ENCODE measurements around the gene HYCC1. TPM values are rescaled to one million over a fixed set of nuclear protein-coding genes. Genes with fewer than 3 reads are reported as not detected.
"Not testable (repeated sequence)": the region's sequence is repeated elsewhere in the genome, so short reads cannot be mapped to it uniquely, and the experiment has no call there.

The HYCC1 gene
- total RNA-seq, 1 experiment from 2014 or later, result 28.2 TPM

GRCh38 chr7:22979861-22980260 lies 34.1 kb downstream of the HYCC1 start:
- H3K4me3 ChIP-seq, result no peak overlapping the region
- BruUV-seq (replicated peaks), result no TSS peak
- CTCF ChIA-PET, result no interaction called here

GRCh38 chr7:22979251-22979650 lies 34.7 kb downstream of the HYCC1 start:
- Histone ChIP-seq H3K4me1 (replicated peaks; ENCODE audit: insufficient read depth) (peaks cover 11% of the 10 kb centered on the region), H3K4me2 (no peak overlapping the region), H3K9me3 (ENCODE audit: insufficient read depth, low read depth) (no peaks in the 10 kb centered on the region), H3K27ac (no peak overlapping the region), H3K36me3 (ENCODE audit: low read depth) (no peaks in the 10 kb centered on the region), H3K27me3 (ENCODE audit: insufficient read depth, low read depth) (no peaks in the 10 kb centered on the region), H3F3A (ENCODE audit: insufficient read depth, low read depth) (0 out of 2 replicates have a peak, but pooled peaks cover 5% of the 10 kb centered on the region), H2AFZ (no peak overlapping the region), H4K20me1 (ENCODE audit: insufficient read depth) (no peaks in the 10 kb centered on the region), H3K4me3 (no peak overlapping the region), H3K79me2 (ENCODE audit: low read depth) (no peaks in the 10 kb centered on the region), H3K9me2 (ENCODE audit: insufficient read depth) (0 out of 2 replicates have a peak, but pooled peaks cover 5% of the 10 kb centered on the region)
- ChIA-PET POLR2A (ENCODE audit: unreplicated experiment) (no interaction called here), CTCF (no interaction called here)
- intact Hi-C loops (cut with micrococcal nuclease; ENCODE audit: unreplicated experiment), result no loop called here
- TF ChIP-seq CTCF (conservative IDR thresholded peaks at IDR 0.05) (no peak), EZH2 (IDR thresholded peaks at IDR 0.05; ENCODE audit: low read depth) (no peak)
- no peak for DNase-seq
- no TSS peak for BruUV-seq (replicated peaks)

More at GRCh38 chr7:22979861-22980260, 34.1 kb downstream of the HYCC1 start:
- intact Hi-C loops (cut with micrococcal nuclease; ENCODE audit: unreplicated experiment), result no loop called here
- H3K36me3 ChIP-seq (ENCODE audit: low read depth), result no peaks in the 10 kb centered on the region
- POLR2A ChIA-PET (ENCODE audit: unreplicated experiment), result no interaction called here
- no peak for TF ChIP-seq EZH2 (IDR thresholded peaks at IDR 0.05; ENCODE audit: low read depth)
- no peak for TF ChIP-seq CTCF (conservative IDR thresholded peaks at IDR 0.05)
- no peak overlapping the region for H2AFZ ChIP-seq
- H3K9me3 ChIP-seq (ENCODE audit: insufficient read depth, low read depth), result no peaks in the 10 kb centered on the region
- no peaks in the 10 kb centered on the region for H3K79me2 ChIP-seq (ENCODE audit: low read depth)
- no peak overlapping the region for H3K4me2 ChIP-seq
- no peak overlapping the region for H3K27ac ChIP-seq
- H3K27me3 ChIP-seq (ENCODE audit: insufficient read depth, low read depth), result no peaks in the 10 kb centered on the region
- DNase-seq, result no peak
- no peaks in the 10 kb centered on the region for H4K20me1 ChIP-seq (ENCODE audit: insufficient read depth)
- peaks cover 11% of the 10 kb centered on the region for H3K4me1 ChIP-seq (replicated peaks; ENCODE audit: insufficient read depth)
- 0 out of 2 replicates have a peak, but pooled peaks cover 5% of the 10 kb centered on the region for H3K9me2 ChIP-seq (ENCODE audit: insufficient read depth)
- H3F3A ChIP-seq (ENCODE audit: insufficient read depth, low read depth), result 0 out of 2 replicates have a peak, but pooled peaks cover 5% of the 10 kb centered on the region

GRCh38 chr7:22974636-22975035 lies 39.3 kb downstream of the HYCC1 start:
- intact Hi-C loops (cut with micrococcal nuclease; ENCODE audit: unreplicated experiment); H2AFZ ChIP-seq; H3K27me3 ChIP-seq (ENCODE audit: insufficient read depth, low read depth); H3K9me2 ChIP-seq (ENCODE audit: insufficient read depth); H3K9me3 ChIP-seq (ENCODE audit: insufficient read depth, low read depth); H3K4me2 ChIP-seq; BruUV-seq (replicated peaks); H4K20me1 ChIP-seq (ENCODE audit: insufficient read depth); H3K4me3 ChIP-seq; H3K36me3 ChIP-seq (ENCODE audit: low read depth); H3K79me2 ChIP-seq (ENCODE audit: low read depth); DNase-seq; H3K4me1 ChIP-seq (replicated peaks; ENCODE audit: insufficient read depth); H3F3A ChIP-seq (ENCODE audit: insufficient read depth, low read depth); CTCF ChIA-PET; H3K27ac ChIP-seq; POLR2A ChIA-PET (ENCODE audit: unreplicated experiment): not testable (repeated sequence)

GRCh38 chr7:22972207-22972606 lies 41.7 kb downstream of the HYCC1 start:
- intact Hi-C loops (cut with micrococcal nuclease; ENCODE audit: unreplicated experiment), result no loop called here

More at GRCh38 chr7:22972207-22972606, 41.7 kb downstream of the HYCC1 start:
- BruUV-seq (replicated peaks), result no TSS peak
- POLR2A ChIA-PET (ENCODE audit: unreplicated experiment), result no interaction called here
- no peaks in the 10 kb centered on the region for H4K20me1 ChIP-seq (ENCODE audit: insufficient read depth)
- H2AFZ ChIP-seq, result no peak overlapping the region
- no peaks in the 10 kb centered on the region for H3K9me2 ChIP-seq (ENCODE audit: insufficient read depth)
- no peak overlapping the region for H3K4me3 ChIP-seq
- no peak for DNase-seq
- no peaks in the 10 kb centered on the region for H3K27me3 ChIP-seq (ENCODE audit: insufficient read depth, low read depth)
- H3F3A ChIP-seq (ENCODE audit: insufficient read depth, low read depth), result peaks cover 4% of the 10 kb centered on the region; the same call in 1 of the 2 replicates
- CTCF ChIA-PET, result interaction anchor here (0.6 kb wide), 1 partner anchor 10 kb away, joined by 3 read pairs; no protein-coding TSS in a partner anchor
- no peaks in the 10 kb centered on the region for H3K79me2 ChIP-seq (ENCODE audit: low read depth)
- H3K4me1 ChIP-seq (replicated peaks; ENCODE audit: insufficient read depth), result no peaks in the 10 kb centered on the region
- no peak overlapping the region for H3K27ac ChIP-seq
- H3K36me3 ChIP-seq (ENCODE audit: low read depth), result no peaks in the 10 kb centered on the region
- no peaks in the 10 kb centered on the region for H3K9me3 ChIP-seq (ENCODE audit: insufficient read depth, low read depth)
- TF ChIP-seq EZH2 (IDR thresholded peaks at IDR 0.05; ENCODE audit: low read depth) (no peak), CTCF (conservative IDR thresholded peaks at IDR 0.05) (no peak)
- H3K4me2 ChIP-seq, result no peak overlapping the region

Data from PC-9 (cell line).